Right lobe of liver (tissue), 6 donors: Measurements from ENCODE around the gene ERCC6L2. TPM values are rescaled to one million over a fixed set of nuclear protein-coding genes. Genes with fewer than 3 reads are reported as not detected.

Source experiments
- ATAC-seq, 4 donors: fragments of 200-7000 bp; cut with Tn5 transposase; one replicate each; pipeline ENCODE4 v1.9.1; 2020; ENCODE audit warnings: mild to moderate bottlenecking in 4 of 4, moderate library complexity in 4 of 4
- DNase-seq, 3 donors: peaks; one replicate each; pipeline ENCODE4 v3.0.0-alpha.2; 2020
- H3K27ac ChIP-seq, 3 donors: fragments of 200-600 bp; one replicate each; pipeline ENCODE4 v1.8.0; 2022
- H3K27me3 ChIP-seq, 2 donors: fragments of 200-600 bp; one replicate each; pipeline ENCODE4 v1.8.0; 2022
- H3K36me3 ChIP-seq, 4 donors: fragments of 200-600 bp; sonication (generic) in 1 of 4; one replicate each; pipeline versions ENCODE4 v1.5.1 to v1.8.0; 2017 to 2022; ENCODE audit warnings: control low read depth in 1 of 4
- H3K4me1 ChIP-seq, 4 donors: fragments of 200-600 bp; sonication (generic) in 1 of 4; one replicate each; pipeline versions ENCODE4 v1.5.1 to v1.8.0; 2017 to 2022; ENCODE audit warnings: control low read depth in 1 of 4
- H3K4me3 ChIP-seq, 3 donors: fragments of 200-600 bp; one replicate each; pipeline ENCODE4 v1.8.0; 2022
- H3K9me3 ChIP-seq, 4 donors: fragments of 200-600 bp; sonication (generic) in 1 of 4; one replicate each; pipeline versions ENCODE4 v1.5.1 to v1.8.0; 2017 to 2022; ENCODE audit warnings: control low read depth in 1 of 4
- POLR2A ChIP-seq: fragments of 450-650 bp; IDR thresholded peaks from one replicate; pipeline ENCODE4 v1.6.1; 2017; ENCODE audit warnings: antibody characterized with exemption, mild to moderate bottlenecking
- WGBS: methylation state at CpG from one replicate; pipeline ENCODE4 v1.1.6; 2018; ENCODE audit warnings: low coverage, low lambda C conversion rate; ENCODE audit not compliant: insufficient coverage; ENCODE audit errors: missing lambda C conversion rate; 5-methylcytosine and 5-hydroxymethylcytosine counted together
- intact Hi-C, 2 donors: fragments of 100-400 bp; cut with DNase I; formaldehyde crosslinking; loops; one replicate each; pipeline versions ENCODE4 v1.11.2 to v1.14.1; 2022
- total RNA-seq, 6 experiments: library from RNA; depleted of rRNA in 2 of 6; stranded (reverse); fragments of >200 nt in 2 of 6; fragmentation: NEBNext Ultra II Directional in 3 of 6; extraction: Animal tissue kit (Norgen Biotek cat#: 25700) in 3 of 6; gene quantifications; one replicate each; pipeline versions ENCODE4 v1.1.0 to v1.2.4, GENCODE V29; 2016 to 2023
- TF ChIP-seq, protein P1 (sequence below), 4 donors: fragments of 200-600 bp in 3 of 4; fragments of 450-650 bp in 1 of 4; IDR thresholded peaks; one replicate each; pipeline versions ENCODE4 v1.5.1 to v1.8.0; 2016 to 2022; ENCODE audit warnings: antibody characterized with exemption in 4 of 4, mild to moderate bottlenecking in 2 of 4
- donor health status: DM: no; HTN: yes; CAD: no.
- donor health status: DM: no; HTN: no; CAD: no.
- donor health status: DM: no; HTN: no; CAD: no.
- donor health status: DM: no; HTN: yes; CAD: no.
- donor health status: DM: no; HTN: yes; CAD: no.

Gene ERCC6L2
- total RNA-seq, 6 experiments from 2014 or later = 11.5 to 21.1 (median 17.2) TPM

GRCh38 chr9:95833546-95834178, 41.8 kb upstream of the ERCC6L2 start:
- no peaks in the 10 kb centered on the region for H3K4me1 ChIP-seq
- WGBS = 88% methylated on average over 5 of the region's 6 CpGs
- ATAC-seq (no peak), DNase-seq (no peak)
- no peak overlapping the region for H3K27ac ChIP-seq
- H3K27me3 ChIP-seq = no peaks in the 10 kb centered on the region
- intact Hi-C loops = no loop called here
- TF ChIP-seq, protein P1, sequence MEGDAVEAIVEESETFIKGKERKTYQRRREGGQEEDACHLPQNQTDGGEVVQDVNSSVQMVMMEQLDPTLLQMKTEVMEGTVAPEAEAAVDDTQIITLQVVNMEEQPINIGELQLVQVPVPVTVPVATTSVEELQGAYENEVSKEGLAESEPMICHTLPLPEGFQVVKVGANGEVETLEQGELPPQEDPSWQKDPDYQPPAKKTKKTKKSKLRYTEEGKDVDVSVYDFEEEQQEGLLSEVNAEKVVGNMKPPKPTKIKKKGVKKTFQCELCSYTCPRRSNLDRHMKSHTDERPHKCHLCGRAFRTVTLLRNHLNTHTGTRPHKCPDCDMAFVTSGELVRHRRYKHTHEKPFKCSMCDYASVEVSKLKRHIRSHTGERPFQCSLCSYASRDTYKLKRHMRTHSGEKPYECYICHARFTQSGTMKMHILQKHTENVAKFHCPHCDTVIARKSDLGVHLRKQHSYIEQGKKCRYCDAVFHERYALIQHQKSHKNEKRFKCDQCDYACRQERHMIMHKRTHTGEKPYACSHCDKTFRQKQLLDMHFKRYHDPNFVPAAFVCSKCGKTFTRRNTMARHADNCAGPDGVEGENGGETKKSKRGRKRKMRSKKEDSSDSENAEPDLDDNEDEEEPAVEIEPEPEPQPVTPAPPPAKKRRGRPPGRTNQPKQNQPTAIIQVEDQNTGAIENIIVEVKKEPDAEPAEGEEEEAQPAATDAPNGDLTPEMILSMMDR (IDR thresholded peaks at IDR 0.05) = no peak
- TF ChIP-seq POLR2A = no peak
- H3K4me3 ChIP-seq = no peak overlapping the region
- no peaks in the 10 kb centered on the region for H3K36me3 ChIP-seq
- H3K9me3 ChIP-seq = no peaks in the 10 kb centered on the region

GRCh38 chr9:95834281-95834907, 41.1 kb upstream of the ERCC6L2 start:
- ATAC-seq (no peak), DNase-seq (no peak)
- no peak overlapping the region for H3K27ac ChIP-seq
- intact Hi-C loops = no loop called here
- no peaks in the 10 kb centered on the region for H3K36me3 ChIP-seq
- H3K4me3 ChIP-seq = no peak overlapping the region
- TF ChIP-seq, protein P1 (IDR thresholded peaks at IDR 0.05) = no peak
- TF ChIP-seq POLR2A = no peak
- no peaks in the 10 kb centered on the region for H3K27me3 ChIP-seq
- WGBS = 81% methylated on average over 3 of the region's 3 CpGs
- no peaks in the 10 kb centered on the region for H3K9me3 ChIP-seq
- H3K4me1 ChIP-seq = no peaks in the 10 kb centered on the region

DNA sequence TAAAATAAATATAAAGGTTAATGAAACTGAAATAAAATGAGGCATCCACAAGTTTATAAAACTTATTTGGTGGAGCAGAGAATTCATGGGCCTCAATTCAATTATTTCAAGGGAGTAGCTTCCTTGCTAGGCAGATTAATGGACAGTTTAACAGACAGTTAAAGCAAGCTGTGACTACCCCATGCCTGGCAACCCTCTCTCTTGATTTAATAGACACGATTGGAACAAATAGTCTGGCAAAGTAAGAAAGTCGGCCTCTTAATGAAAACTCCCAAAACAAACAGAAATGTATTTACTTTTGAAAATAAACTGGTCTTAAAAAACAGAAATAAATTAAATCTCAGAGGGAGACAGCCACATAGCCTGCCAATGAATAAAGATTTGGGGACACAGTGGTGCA, 40.1 kb upstream of the ERCC6L2 start:
- Histone ChIP-seq H3K36me3 (no peaks in the 10 kb centered on the region), H3K4me1 (no peaks in the 10 kb centered on the region), H3K4me3 (no peak overlapping the region), H3K27ac (no peak overlapping the region), H3K9me3 (no peaks in the 10 kb centered on the region), H3K27me3 (no peaks in the 10 kb centered on the region)
- no peak for DNase-seq
- intact Hi-C loops = no loop called here
- TF ChIP-seq POLR2A = no peak
- TF ChIP-seq, protein P1 (IDR thresholded peaks at IDR 0.05) = no peak
- WGBS = 64% methylated on average over 2 of the region's 2 CpGs
- ATAC-seq = no peak

DNA sequence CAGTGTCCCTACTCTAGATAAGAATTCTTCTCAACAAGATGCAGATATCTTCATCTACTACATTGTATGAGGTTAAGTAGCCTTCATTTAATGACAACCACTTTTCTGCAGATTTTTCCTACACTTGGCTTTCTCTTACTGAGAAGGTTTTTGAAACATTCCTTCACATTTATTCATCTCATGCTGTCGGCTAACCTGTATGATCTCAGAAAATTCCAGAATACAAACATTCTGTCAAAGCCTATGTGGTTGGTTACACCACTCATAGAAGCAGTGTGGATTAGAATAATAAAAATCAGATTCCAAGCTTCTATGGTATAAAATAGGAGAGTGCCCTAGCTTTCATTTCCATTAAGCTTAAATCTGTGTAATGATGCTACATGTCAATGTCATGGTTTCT, 39.4 kb upstream of the ERCC6L2 start:
- Histone ChIP-seq H3K4me1 (no peaks in the 10 kb centered on the region), H3K4me3 (no peak overlapping the region), H3K27me3 (no peaks in the 10 kb centered on the region), H3K9me3 (no peaks in the 10 kb centered on the region), H3K36me3 (no peaks in the 10 kb centered on the region), H3K27ac (no peak overlapping the region)
- 92% methylated on average over 1 of the region's 1 CpG for WGBS
- DNase-seq (no peak), ATAC-seq (no peak)
- intact Hi-C loops = no loop called here
- TF ChIP-seq POLR2A = no peak
- TF ChIP-seq, protein P1 (IDR thresholded peaks at IDR 0.05) = no peak
